HEK293T (cell line): ENCODE data around the gene MMUT.

Experiments used
- CTCF ChIA-PET: fragments of 350-600 bp; formaldehyde crosslinking; extraction: SDS; loops from one replicate; lab custom pipeline; 2021; ENCODE audit warnings: antibody characterized with exemption, inconsistent platforms; lab: Yijun Ruan, JAX
- POLR2A ChIA-PET: fragments of 350-600 bp; formaldehyde crosslinking; extraction: SDS; loops from one replicate; lab custom pipeline; 2020; ENCODE audit warnings: antibody characterized with exemption, inconsistent platforms; lab: Yijun Ruan, JAX
- DNase-seq: peaks from one replicate; pipeline ENCODE4 v3.0.0; 2012; ENCODE audit warnings: mixed read lengths; ENCODE audit errors: extremely low spot score
- ARNT ChIP-seq: fragments of 450-650 bp; IDR thresholded peaks from 2 replicates; pipeline ENCODE4 v1.6.1; 2017; ENCODE audit warnings: mild to moderate bottlenecking
- BHLHE40 ChIP-seq: fragments of 450-650 bp; IDR thresholded peaks from 2 replicates; pipeline ENCODE4 v1.6.1; 2016; ENCODE audit warnings: mild to moderate bottlenecking, moderate library complexity, borderline replicate concordance
- CTBP1 ChIP-seq: fragments of 450-650 bp; IDR thresholded peaks from 2 replicates; pipeline ENCODE4 v1.6.1; 2016; ENCODE audit warnings: borderline replicate concordance
- ELF4 ChIP-seq: fragments of 450-650 bp; IDR thresholded peaks from 2 replicates; pipeline ENCODE4 v1.6.1; 2017; ENCODE audit warnings: antibody characterized with exemption
- FOXA1 ChIP-seq: fragments of 450-650 bp; IDR thresholded peaks from 2 replicates; pipeline ENCODE4 v1.6.1; 2016; ENCODE audit warnings: mild to moderate bottlenecking
- FOXK2 ChIP-seq: fragments of 450-650 bp; IDR thresholded peaks from 2 replicates; pipeline ENCODE4 v1.6.1; 2016; ENCODE audit warnings: mild to moderate bottlenecking
- FOXM1 ChIP-seq: fragments of 450-650 bp; IDR thresholded peaks from 2 replicates; pipeline ENCODE4 v1.6.1; 2017; ENCODE audit warnings: mild to moderate bottlenecking, borderline replicate concordance
- HDGF ChIP-seq: fragments of 450-650 bp; IDR thresholded peaks from 2 replicates; pipeline ENCODE4 v1.6.1; 2017; ENCODE audit warnings: antibody characterized with exemption, borderline replicate concordance
- L3MBTL2 ChIP-seq: fragments of 450-650 bp; conservative IDR thresholded peaks from 2 replicates; pipeline ENCODE4 v1.6.1; 2016; ENCODE audit warnings: mild to moderate bottlenecking
- LEF1 ChIP-seq: fragments of 450-650 bp; IDR thresholded peaks from 2 replicates; pipeline ENCODE4 v1.6.1; 2017; ENCODE audit warnings: mild to moderate bottlenecking, borderline replicate concordance
- NFRKB ChIP-seq: fragments of 450-650 bp; IDR thresholded peaks from 2 replicates; pipeline ENCODE4 v1.6.1; 2016; ENCODE audit warnings: mild to moderate bottlenecking, moderate library complexity
- PKNOX1 ChIP-seq: fragments of 450-650 bp; IDR thresholded peaks from 2 replicates; pipeline ENCODE4 v1.6.1; 2016
- SP1 ChIP-seq: fragments of 450-650 bp; IDR thresholded peaks from 2 replicates; pipeline ENCODE4 v1.6.1; 2017
- SUZ12 ChIP-seq: fragments of 450-650 bp; IDR thresholded peaks from 2 replicates; pipeline ENCODE4 v1.6.1; 2016; ENCODE audit warnings: mild to moderate bottlenecking
- TARDBP ChIP-seq: fragments of 450-650 bp; IDR thresholded peaks from 2 replicates; pipeline ENCODE4 v1.6.1; 2016
- ZNF384 ChIP-seq: fragments of 450-650 bp; IDR thresholded peaks from 2 replicates; pipeline ENCODE4 v1.6.1; 2016

MMUT gene

GRCh38 chr6:49464691-49465090, 1.6 kb upstream of the MMUT start:
- no peak for DNase-seq
- no peak for TF ChIP-seq SUZ12
- no peak for TF ChIP-seq HDGF
- no peak for TF ChIP-seq CTBP1
- TF ChIP-seq L3MBTL2 = no peak
- TF ChIP-seq NFRKB = no peak
- TF ChIP-seq BHLHE40 = no peak
- TF ChIP-seq SP1 = no peak
- no peak for TF ChIP-seq FOXA1
- no peak for TF ChIP-seq ELF4
- no peak for TF ChIP-seq TARDBP
- no peak for TF ChIP-seq LEF1
- TF ChIP-seq FOXK2 = no peak
- TF ChIP-seq PKNOX1 = no peak
- no peak for TF ChIP-seq ARNT
- TF ChIP-seq ZNF384 = no peak
- TF ChIP-seq FOXM1 = no peak
- ChIA-PET POLR2A (no interaction called here), CTCF (no interaction called here)

- ChIA-PET POLR2A (no interaction called here), CTCF (no interaction called here)
- no peak for DNase-seq
- TF ChIP-seq HDGF = no peak
- peak; percentile 4; the same call in 1 of the 2 replicates for TF ChIP-seq L3MBTL2
Measured at GRCh38 chr6:49463612-49463967, 537 bp upstream of the MMUT start.

- POLR2A ChIA-PET = no interaction called here
- CTCF ChIA-PET = no interaction called here
- DNase-seq = peak; percentile 8
- TF ChIP-seq L3MBTL2 (no peak), NFRKB (no peak), CTBP1 (no peak), ELF4 (no peak), SP1 (no peak), LEF1 (no peak), ZNF384 (no peak), FOXM1 (no peak), TARDBP (no peak), ARNT (no peak), BHLHE40 (no peak), PKNOX1 (no peak), FOXK2 (no peak), HDGF (no peak)
Measured at GRCh38 chr6:49462599-49462926, 490 bp downstream of the MMUT start.

GRCh38 chr6:49462071-49462470, 982 bp downstream of the MMUT start:
- CTCF ChIA-PET = no interaction called here
- TF ChIP-seq ZNF384 (no peak), HDGF (no peak), SP1 (no peak), FOXK2 (no peak), FOXM1 (no peak), L3MBTL2 (no peak), ELF4 (no peak), CTBP1 (no peak), PKNOX1 (no peak), NFRKB (no peak), LEF1 (no peak), ARNT (no peak), SUZ12 (no peak), FOXA1 (no peak), BHLHE40 (no peak), TARDBP (no peak)
- no peak for DNase-seq
- POLR2A ChIA-PET = no interaction called here

GRCh38 chr6:49457771-49458170, 5.3 kb downstream of the MMUT start:
- no peak for DNase-seq
- POLR2A ChIA-PET = no interaction called here
- TF ChIP-seq CTBP1 (no peak), ARNT (no peak), SP1 (no peak), SUZ12 (no peak), HDGF (no peak), LEF1 (no peak), NFRKB (no peak), FOXK2 (no peak), BHLHE40 (no peak), PKNOX1 (no peak), L3MBTL2 (no peak), FOXA1 (no peak), FOXM1 (no peak), TARDBP (no peak), ZNF384 (no peak)
- CTCF ChIA-PET = no interaction called here
